Posterior vena cava (tissue), 2 donors: ENCODE results near the gene DVL1. TPM values are rescaled to one million over a fixed set of nuclear protein-coding genes. Genes with fewer than 3 reads are reported as not detected.

Experiments used
- DNase-seq: peaks from one replicate; pipeline ENCODE4 v3.0.0-alpha.2; 2020; ENCODE audit warnings: low spot score
- intact Hi-C, 2 donors: fragments of 100-400 bp; cut with DNase I; formaldehyde crosslinking; loops; one replicate each; pipeline versions ENCODE4 v1.14.1 to v1.14.2; 2022 to 2023
- total RNA-seq, 2 donors: library from RNA; stranded (reverse); fragmentation: NEBNext Ultra II Directional; extraction: Animal tissue kit (Norgen Biotek cat#: 25700); gene quantifications; one replicate each; pipeline ENCODE4 v1.2.1, GENCODE V29; 2021
- donor health status: DM: yes; HTN: yes; CAD: no.
- donor health status: DM: yes; HTN: yes; CAD: no.

DVL1 gene
- total RNA-seq, 2 donors from 2014 or later, result 45.9 to 61.9 TPM

GRCh38 chr1:1332774-1333480 is 16.3 kb downstream of the DVL1 start:
- DNase-seq, result no peak
- intact Hi-C loops, result no loop called here

GRCh38 chr1:1332031-1332755 is 17.0 kb downstream of the DVL1 start:
- intact Hi-C loops, result no loop called here
- no peak for DNase-seq

GRCh38 chr1:1331068-1331965 is 17.9 kb downstream of the DVL1 start, which contains the start of gene TAS1R3:
Gene TAS1R3 (plus strand): TSS chr1:1331280. CDS start chr1:1331346, 66 bp downstream.
- DNase-seq, result no peak
- intact Hi-C loops, result no loop called here

GRCh38 chr1:1330366-1331067 is 18.7 kb downstream of the DVL1 start:
- DNase-seq, result no peak
- intact Hi-C loops, result no loop called here

DNA sequence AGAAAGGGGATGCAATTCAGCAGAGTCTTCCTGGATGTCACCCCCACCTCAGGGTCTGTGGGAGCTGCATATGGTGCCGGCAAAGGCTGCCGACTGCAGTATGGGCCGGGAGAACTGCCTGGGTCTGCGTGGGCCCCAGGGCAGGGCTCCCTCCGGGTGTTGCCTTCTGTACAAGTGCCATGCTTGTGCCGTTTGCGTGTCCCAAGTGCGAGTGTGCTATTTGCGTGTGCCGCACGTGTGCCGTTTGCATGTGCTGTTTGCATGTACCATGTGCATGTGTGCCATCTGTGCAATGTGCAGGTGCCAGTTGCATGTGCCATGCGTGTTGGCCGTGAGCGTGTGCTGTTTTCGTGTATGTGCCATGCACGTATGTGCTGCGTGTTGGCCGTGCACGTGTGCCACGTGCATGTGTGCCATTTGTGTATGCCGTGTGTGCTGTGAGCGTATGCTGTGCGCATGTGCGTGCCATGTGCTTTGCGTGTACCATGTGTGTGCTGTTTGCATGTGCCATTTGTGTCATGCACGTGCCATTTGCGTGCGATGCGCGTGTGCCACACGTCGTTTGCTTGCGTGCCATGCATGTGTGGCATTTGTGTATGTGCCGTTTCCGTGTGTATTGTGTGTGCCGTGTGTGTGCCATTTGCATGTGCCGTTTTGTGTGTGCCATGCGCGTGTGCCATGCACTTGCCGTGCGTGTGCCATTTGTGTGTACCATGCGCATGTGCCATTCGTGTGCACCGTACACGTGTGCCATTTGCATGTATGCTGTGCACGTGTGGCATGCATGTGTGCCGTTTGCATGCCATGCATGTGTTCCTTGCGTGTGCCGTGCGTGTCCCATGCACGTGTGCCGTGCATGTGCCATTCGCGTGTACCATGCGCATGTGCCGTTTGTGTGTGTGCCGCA is 19.7 kb downstream of the DVL1 start:
- intact Hi-C loops, result no loop called here
- DNase-seq, result no peak

- DNase-seq, result no peak
- intact Hi-C loops, result no loop called here
Observed at GRCh38 chr1:1328254-1328653, 21.0 kb downstream of the DVL1 start.

DNA sequence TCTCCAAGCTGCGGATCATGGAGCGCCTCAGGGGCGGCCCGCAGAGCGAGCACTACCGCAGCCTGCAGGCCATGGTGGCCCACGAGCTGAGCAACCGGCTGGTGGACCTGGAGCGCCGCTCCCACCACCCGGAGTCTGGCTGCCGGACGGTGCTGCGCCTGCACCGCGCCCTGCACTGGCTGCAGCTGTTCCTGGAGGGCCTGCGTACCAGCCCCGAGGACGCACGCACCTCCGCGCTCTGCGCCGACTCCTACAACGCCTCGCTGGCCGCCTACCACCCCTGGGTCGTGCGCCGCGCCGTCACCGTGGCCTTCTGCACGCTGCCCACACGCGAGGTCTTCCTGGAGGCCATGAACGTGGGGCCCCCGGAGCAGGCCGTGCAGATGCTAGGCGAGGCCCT is 21.9 kb downstream of the DVL1 start:
- no peak for DNase-seq
- intact Hi-C loops, result no loop called here

DNA sequence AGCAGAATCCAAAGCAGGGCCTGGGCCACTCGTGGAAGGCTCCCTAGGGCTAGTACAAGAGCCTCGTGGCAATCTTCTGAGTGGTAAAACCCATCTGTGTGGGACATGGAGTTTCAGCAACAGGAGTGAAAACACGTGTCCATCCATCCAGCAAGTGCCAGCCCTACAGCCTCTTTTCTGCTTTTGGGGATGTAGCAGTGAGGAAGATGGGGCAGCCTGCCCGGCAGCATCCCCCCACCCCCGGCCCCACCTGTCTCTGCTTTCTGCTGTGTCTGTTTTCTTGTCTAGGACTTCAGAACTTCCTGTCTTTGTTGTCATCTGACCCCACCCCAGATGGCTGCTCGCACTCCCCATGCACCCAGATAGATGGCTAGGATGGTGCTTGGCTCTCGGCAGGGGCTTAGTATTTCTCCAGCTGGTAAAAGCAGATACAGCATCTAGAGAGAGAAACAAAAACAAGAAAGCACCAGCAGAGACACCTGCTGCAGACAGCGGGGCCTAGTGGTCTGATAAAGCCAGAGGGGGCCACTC is 23.1 kb downstream of the DVL1 start:
- DNase-seq, result no peak
- intact Hi-C loops, result no loop called here

GRCh38 chr1:1325288-1326074 is 23.7 kb downstream of the DVL1 start:
- DNase-seq, result no peak

GRCh38 chr1:1324524-1325287 is 24.5 kb downstream of the DVL1 start, which contains the start of the genes CPTP and INTS11:
Gene CPTP (plus strand): TSS chr1:1324802. CDS start chr1:1326911, 2,109 bp downstream.
Gene INTS11 (minus strand): TSS chr1:1324660. CDS start chr1:1324608, 52 bp downstream.
- intact Hi-C loops, result no loop called here

More at GRCh38 chr1:1325288-1326074, 23.7 kb downstream of the DVL1 start:
- intact Hi-C loops, result no loop called here

DNA sequence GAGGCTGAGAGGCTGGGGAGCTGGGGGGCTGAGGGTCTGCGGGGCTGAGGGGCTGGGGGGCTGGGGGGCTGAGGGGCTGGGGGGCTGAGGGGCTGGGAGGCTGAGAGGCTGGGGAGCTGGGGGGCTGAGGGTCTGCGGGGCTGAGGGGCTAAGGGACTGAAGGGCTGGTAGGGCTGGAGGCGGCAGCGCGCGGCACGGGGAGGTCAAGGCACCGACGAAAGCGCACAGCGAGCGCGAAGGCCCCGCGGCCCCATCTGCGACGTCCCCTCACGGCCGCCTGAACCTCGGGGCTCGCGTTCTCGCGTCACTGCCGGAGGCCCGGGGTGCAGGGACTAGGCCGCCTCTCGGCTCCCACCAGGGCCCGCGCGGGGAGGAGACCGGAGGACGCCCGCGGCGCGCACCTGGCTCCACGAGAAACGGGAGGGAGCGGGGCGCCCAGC is 25.1 kb downstream of the DVL1 start:
- intact Hi-C loops, result no loop called here

More at GRCh38 chr1:1324524-1325287, 24.5 kb downstream of the DVL1 start, which contains the start of the genes CPTP and INTS11:
- peak; percentile 99 for DNase-seq

DNA sequence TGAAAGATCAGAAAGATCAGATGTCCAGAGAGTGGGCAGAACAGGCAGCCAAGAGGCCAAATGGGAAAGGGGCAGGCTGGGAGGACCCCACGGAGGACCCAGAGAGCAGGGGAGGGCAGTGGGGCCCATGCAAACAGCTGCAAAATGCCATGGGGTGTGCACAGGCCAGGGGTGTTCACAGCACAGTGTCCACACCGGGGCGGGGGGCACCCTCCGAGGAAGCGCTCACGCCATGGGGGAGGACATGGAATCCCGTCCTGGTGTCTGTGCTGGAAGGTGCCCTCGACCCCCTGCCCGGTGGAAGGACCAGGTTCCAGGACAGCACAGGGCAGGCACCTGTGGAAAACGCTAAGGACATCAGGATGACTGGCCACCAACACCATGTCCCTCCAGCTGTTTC is 26.3 kb downstream of the DVL1 start:
- intact Hi-C loops, result no loop called here
- no peak for DNase-seq

More for the DNA sequence above, 25.1 kb downstream of the DVL1 start:
- DNase-seq, result no peak

GRCh38 chr1:1322418-1322817 is 26.8 kb downstream of the DVL1 start:
- intact Hi-C loops, result no loop called here
- no peak for DNase-seq

DNA sequence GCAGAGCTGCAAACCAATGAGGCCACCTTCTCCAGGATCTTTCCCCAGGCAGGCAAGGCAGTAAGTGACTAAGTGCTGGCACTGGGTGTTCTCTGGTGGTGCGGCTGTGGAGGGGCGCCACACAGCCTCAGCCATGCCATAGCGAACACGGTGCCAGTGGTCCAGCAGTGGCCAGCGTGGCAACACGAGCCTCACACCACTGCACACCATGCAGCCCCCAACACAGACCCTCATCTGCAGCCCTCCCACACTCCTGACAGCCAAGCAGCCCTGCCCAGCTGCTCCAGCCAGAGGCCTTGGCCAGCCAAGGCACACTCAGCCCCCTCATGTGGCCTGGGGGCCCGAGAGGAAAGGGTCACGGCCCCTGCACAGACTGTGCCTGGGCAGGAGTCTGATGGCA is 27.7 kb downstream of the DVL1 start:
- intact Hi-C loops, result no loop called here
- DNase-seq, result no peak

GRCh38 chr1:1320666-1321448 is 28.4 kb downstream of the DVL1 start:
- intact Hi-C loops, result no loop called here

DNA sequence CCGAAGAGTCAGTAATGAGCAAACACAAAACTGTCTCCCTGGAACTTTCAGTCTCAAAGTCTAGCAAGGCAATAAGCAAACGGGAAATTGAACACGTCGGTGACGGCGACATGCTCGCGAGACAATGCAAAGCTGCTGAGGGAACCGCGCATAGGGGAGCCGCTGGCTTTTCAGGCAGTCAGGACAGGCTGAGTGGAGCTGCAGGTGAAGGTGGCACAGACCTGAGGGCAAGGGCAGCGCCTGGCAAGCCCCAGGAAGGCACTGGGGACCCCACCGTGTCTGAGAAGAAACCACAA is 29.6 kb downstream of the DVL1 start:
- intact Hi-C loops, result no loop called here
- DNase-seq, result no peak

More at GRCh38 chr1:1320666-1321448, 28.4 kb downstream of the DVL1 start:
- no peak for DNase-seq
